HepG2 (cell line): ENCODE data around the gene CREBBP. TPM values are rescaled to one million over a fixed set of nuclear protein-coding genes. Genes with fewer than 3 reads are reported as not detected.

Experiments
- YEATS4 ChIP-seq: sonication (generic); formaldehyde crosslinking; IDR thresholded peaks from 2 replicates; pipeline ENCODE4 v1.4.0; 2020; ENCODE audit warnings: missing genetic modification reagents, borderline replicate concordance
- ZFX ChIP-seq: sonication (generic); formaldehyde crosslinking; IDR thresholded peaks from 2 replicates; pipeline ENCODE4 v1.4.0; 2020; ENCODE audit warnings: mild to moderate bottlenecking, low read depth, missing genetic modification reagents, moderate library complexity
- ZNF160 ChIP-seq: sonication (generic); formaldehyde crosslinking; IDR thresholded peaks from 2 replicates; pipeline ENCODE4 v1.8.0; 2022; ENCODE audit warnings: mild to moderate bottlenecking, inconsistent platforms, missing genetic modification reagents
- ZNF552 ChIP-seq: sonication (generic); formaldehyde crosslinking; IDR thresholded peaks from 2 replicates; pipeline ENCODE4 v1.9.0; 2022; ENCODE audit warnings: missing genetic modification reagents, mild to moderate bottlenecking, borderline replicate concordance
- ZNF75D ChIP-seq: sonication (generic); formaldehyde crosslinking; IDR thresholded peaks from 2 replicates; pipeline ENCODE4 v1.8.1; 2023; ENCODE audit warnings: missing genetic modification reagents, mild to moderate bottlenecking, borderline replicate concordance
- polyA plus RNA-seq, 8 experiments: library from polyadenylated mRNA; depleted of rRNA in 3 of 8; stranded (reverse) in 7 of 8; unstranded in 1 of 8; fragments of >200 nt; fragmentation: Illumina TruSeq in 4 of 8; extraction: Trizol in 4 of 8; gene quantifications; 2 replicates each; pipeline versions ENCODE4 v1.2.1 to v1.2.3, GENCODE V29; 2011 to 2016; ENCODE audit warnings: low read depth in 4 of 8, missing spikeins in 1 of 8, mixed read lengths in 1 of 8; ENCODE audit not compliant: insufficient read depth in 1 of 8
- total RNA-seq, 5 experiments: library from RNA; depleted of rRNA; stranded (reverse); fragments of >200 nt; fragmentation: Illumina TruSeq; extraction: Trizol; gene quantifications; 2 replicates each; pipeline ENCODE4 v1.2.3, GENCODE V29; 2016; ENCODE audit warnings: low read depth in 1 of 5
- TF ChIP-seq, protein P1 (sequence below): sonication (generic); formaldehyde crosslinking; conservative IDR thresholded peaks from 2 replicates; pipeline ENCODE4 v1.4.0; 2020; ENCODE audit warnings: missing genetic modification reagents
- TF ChIP-seq, protein P2 (sequence below): sonication (generic); formaldehyde crosslinking; IDR thresholded peaks from 2 replicates; pipeline ENCODE4 v1.5.0; 2020; ENCODE audit warnings: mild to moderate bottlenecking, missing genetic modification reagents, borderline replicate concordance
- TF ChIP-seq, protein P3 (sequence below): IDR thresholded peaks from 2 replicates; pipeline ENCODE4 v1.6.1; 2012; ENCODE audit warnings: inconsistent platforms
- TF ChIP-seq, protein P4 (sequence below): sonication (generic); formaldehyde crosslinking; IDR thresholded peaks from 2 replicates; pipeline ENCODE4 v1.9.0; 2021; ENCODE audit warnings: missing genetic modification reagents, borderline replicate concordance

The CREBBP gene
- total and polyA plus RNA-seq, 2 of the 13 experiments (the other 11 are each of a cell fraction or from before 2014, with no cell fraction given) = 5.3 to 10.4 TPM

DNA sequence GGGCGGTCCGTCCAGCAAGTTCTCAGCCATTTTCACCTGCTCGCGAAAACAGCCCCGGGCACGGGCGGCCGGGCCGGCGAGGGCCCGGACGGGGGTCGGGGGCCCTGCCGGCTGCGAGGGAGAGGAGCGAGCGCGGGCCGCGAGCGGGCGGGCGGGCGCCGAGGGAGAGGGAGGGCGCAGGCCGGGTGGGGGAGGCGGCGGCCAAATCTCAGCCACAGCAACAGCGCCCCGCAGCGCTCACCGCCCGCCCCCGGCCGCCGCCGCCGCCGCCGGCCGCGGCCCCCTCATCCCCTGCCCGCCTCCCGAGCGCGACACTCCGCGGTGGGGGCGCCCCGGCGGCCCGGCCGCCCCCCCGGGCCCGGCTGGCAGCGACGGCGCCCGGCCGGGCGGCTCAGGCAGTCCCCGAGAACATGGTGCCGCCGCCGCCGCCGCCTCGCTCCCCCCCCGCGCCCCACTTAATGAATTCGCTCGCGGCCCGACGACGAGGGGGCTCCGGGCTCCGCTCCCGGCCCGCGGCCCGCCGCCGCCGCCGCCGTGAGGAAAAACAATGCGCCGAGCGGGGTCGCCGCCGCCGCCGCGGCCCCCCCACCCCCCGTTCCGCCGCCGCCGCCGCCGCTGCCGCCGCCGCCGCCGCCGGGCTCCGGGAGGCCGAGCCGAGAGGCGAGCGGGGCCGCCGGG, 487 bp downstream of the CREBBP start (continued):
- TF ChIP-seq, protein P1, sequence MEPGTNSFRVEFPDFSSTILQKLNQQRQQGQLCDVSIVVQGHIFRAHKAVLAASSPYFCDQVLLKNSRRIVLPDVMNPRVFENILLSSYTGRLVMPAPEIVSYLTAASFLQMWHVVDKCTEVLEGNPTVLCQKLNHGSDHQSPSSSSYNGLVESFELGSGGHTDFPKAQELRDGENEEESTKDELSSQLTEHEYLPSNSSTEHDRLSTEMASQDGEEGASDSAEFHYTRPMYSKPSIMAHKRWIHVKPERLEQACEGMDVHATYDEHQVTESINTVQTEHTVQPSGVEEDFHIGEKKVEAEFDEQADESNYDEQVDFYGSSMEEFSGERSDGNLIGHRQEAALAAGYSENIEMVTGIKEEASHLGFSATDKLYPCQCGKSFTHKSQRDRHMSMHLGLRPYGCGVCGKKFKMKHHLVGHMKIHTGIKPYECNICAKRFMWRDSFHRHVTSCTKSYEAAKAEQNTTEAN = no peak
- TF ChIP-seq ZFX (CRISPR knock-in tag) (no peak), ZNF75D (CRISPR knock-in tag) (no peak), ZNF160 (CRISPR knock-in tag) (no peak), YEATS4 (CRISPR knock-in tag) (no peak), ZNF552 (CRISPR knock-in tag) (no peak)
- TF ChIP-seq, protein P2, sequence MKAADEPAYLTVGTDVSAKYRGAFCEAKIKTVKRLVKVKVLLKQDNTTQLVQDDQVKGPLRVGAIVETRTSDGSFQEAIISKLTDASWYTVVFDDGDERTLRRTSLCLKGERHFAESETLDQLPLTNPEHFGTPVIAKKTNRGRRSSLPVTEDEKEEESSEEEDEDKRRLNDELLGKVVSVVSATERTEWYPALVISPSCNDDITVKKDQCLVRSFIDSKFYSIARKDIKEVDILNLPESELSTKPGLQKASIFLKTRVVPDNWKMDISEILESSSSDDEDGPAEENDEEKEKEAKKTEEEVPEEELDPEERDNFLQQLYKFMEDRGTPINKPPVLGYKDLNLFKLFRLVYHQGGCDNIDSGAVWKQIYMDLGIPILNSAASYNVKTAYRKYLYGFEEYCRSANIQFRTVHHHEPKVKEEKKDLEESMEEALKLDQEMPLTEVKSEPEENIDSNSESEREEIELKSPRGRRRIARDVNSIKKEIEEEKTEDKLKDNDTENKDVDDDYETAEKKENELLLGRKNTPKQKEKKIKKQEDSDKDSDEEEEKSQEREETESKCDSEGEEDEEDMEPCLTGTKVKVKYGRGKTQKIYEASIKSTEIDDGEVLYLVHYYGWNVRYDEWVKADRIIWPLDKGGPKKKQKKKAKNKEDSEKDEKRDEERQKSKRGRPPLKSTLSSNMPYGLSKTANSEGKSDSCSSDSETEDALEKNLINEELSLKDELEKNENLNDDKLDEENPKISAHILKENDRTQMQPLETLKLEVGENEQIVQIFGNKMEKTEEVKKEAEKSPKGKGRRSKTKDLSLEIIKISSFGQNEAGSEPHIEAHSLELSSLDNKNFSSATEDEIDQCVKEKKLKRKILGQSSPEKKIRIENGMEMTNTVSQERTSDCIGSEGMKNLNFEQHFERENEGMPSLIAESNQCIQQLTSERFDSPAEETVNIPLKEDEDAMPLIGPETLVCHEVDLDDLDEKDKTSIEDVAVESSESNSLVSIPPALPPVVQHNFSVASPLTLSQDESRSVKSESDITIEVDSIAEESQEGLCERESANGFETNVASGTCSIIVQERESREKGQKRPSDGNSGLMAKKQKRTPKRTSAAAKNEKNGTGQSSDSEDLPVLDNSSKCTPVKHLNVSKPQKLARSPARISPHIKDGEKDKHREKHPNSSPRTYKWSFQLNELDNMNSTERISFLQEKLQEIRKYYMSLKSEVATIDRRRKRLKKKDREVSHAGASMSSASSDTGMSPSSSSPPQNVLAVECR (CRISPR knock-in tag) = 0 out of 2 replicates have a peak, but pooled peaks have one; percentile 6
- TF ChIP-seq, protein P3, sequence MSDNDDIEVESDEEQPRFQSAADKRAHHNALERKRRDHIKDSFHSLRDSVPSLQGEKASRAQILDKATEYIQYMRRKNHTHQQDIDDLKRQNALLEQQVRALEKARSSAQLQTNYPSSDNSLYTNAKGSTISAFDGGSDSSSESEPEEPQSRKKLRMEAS = no peak
- TF ChIP-seq, protein P4, sequence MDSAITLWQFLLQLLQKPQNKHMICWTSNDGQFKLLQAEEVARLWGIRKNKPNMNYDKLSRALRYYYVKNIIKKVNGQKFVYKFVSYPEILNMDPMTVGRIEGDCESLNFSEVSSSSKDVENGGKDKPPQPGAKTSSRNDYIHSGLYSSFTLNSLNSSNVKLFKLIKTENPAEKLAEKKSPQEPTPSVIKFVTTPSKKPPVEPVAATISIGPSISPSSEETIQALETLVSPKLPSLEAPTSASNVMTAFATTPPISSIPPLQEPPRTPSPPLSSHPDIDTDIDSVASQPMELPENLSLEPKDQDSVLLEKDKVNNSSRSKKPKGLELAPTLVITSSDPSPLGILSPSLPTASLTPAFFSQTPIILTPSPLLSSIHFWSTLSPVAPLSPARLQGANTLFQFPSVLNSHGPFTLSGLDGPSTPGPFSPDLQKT = no peak
